ENCODE data around the gene VGF. TPM values are rescaled to one million over a fixed set of nuclear protein-coding genes. Genes with fewer than 3 reads are reported as not detected.

The VGF gene
- total RNA-seq, 2 experiments from 2014 or later = 1.5 TPM; not detected in 1

DNA sequence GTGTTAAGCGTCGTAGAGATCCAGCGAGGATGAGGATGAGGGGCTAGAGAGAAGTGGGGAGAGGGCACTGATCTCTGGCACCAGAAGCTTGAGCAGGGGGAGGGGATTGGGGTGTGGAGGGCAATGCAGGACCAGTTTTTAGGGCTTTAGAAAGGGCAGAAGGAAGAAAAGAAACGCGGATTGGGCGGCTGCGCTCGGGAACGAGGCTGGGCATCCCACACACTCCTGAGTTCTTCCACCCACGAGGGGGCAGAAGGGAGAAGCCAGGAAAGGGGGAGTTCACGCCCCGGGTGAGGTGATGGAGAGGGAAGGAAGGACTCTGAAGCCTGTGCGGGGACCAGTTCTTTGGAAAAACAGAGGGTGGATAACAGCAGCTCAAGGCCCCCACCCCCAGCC, 6.1 kb upstream of the VGF start:
- no peaks in the 10 kb centered on the region for H3K9me2 ChIP-seq (ENCODE audit: insufficient read depth, low read length)
- H3K9me3 ChIP-seq (ENCODE audit: low read length) = no peaks in the 10 kb centered on the region
- no peak for TF ChIP-seq EZH2phosphoT487 (IDR thresholded peaks at IDR 0.05; ENCODE audit: borderline replicate concordance, low read depth, low read length)
- TF ChIP-seq, protein P1, sequence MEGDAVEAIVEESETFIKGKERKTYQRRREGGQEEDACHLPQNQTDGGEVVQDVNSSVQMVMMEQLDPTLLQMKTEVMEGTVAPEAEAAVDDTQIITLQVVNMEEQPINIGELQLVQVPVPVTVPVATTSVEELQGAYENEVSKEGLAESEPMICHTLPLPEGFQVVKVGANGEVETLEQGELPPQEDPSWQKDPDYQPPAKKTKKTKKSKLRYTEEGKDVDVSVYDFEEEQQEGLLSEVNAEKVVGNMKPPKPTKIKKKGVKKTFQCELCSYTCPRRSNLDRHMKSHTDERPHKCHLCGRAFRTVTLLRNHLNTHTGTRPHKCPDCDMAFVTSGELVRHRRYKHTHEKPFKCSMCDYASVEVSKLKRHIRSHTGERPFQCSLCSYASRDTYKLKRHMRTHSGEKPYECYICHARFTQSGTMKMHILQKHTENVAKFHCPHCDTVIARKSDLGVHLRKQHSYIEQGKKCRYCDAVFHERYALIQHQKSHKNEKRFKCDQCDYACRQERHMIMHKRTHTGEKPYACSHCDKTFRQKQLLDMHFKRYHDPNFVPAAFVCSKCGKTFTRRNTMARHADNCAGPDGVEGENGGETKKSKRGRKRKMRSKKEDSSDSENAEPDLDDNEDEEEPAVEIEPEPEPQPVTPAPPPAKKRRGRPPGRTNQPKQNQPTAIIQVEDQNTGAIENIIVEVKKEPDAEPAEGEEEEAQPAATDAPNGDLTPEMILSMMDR (conservative IDR thresholded peaks at IDR 0.05; ENCODE audit: low read length) = no peak
- no peak for DNase-seq (ENCODE audit: low spot score)
- H2AFZ ChIP-seq (ENCODE audit: low read length) = no peak overlapping the region
- no peaks in the 10 kb centered on the region for H3K79me2 ChIP-seq (ENCODE audit: insufficient read depth, low read depth, low read length)
- no peak overlapping the region for H3K4me2 ChIP-seq (ENCODE audit: low read length)
- H3K4me3 ChIP-seq (ENCODE audit: low read depth, low read length, poor library complexity, severe bottlenecking) = no peak overlapping the region
- CTCF ChIA-PET (ENCODE audit: unreplicated experiment) = no interaction called here
- POLR2A ChIA-PET = no interaction called here
- H3K4me1 ChIP-seq (ENCODE audit: insufficient read depth, low read length, poor library complexity, severe bottlenecking) = peaks cover 26% of the 10 kb centered on the region
- BruUV-seq (replicated peaks) = no TSS peak
- no peak overlapping the region for H3K27ac ChIP-seq (ENCODE audit: low read depth, low read length, poor library complexity, severe bottlenecking)
- H4K20me1 ChIP-seq (ENCODE audit: insufficient read depth, low read length) = no peaks in the 10 kb centered on the region
- no peaks in the 10 kb centered on the region for H3K36me3 ChIP-seq (ENCODE audit: insufficient read depth, low read length)
- intact Hi-C loops (cut with micrococcal nuclease; ENCODE audit: unreplicated experiment) = no loop called here

DNA sequence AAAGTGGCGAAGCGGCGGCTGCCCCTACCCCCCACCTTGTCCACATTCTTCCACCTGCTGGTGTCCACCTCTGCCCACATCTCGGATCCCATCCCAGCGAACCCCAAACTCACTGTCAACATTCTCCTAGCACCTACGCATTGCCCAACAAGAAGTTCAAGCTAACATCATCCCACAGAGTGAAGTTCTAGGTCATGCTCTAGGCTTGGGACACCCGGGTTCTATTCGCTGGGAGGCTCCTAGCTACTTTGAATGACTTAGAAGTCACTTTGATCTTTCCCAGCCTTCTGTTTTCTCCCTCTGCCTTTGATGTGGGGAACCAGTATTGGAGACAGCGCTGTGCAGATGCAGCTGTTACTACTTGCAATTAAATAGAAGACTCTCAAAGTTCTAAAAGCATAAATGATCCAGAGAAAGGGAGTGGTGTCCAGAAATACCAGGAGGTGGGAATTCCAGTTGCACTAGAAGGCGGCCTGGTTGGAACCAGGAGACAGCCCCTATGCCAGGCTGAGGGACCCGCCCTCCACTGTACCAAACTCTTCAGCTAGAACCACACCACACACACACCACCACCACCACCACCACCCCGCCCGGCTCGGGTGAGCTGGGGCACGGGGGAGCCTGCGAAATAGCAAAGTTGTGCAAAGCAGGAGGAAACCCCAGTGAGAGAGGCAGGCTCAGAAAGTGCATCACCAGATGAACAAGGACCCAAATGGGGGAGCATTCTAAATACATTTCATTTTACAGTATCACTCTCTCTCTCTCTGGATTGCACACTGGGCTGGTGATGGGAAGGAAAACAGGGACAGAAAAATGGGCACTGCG, 5.5 kb upstream of the VGF start:
- DNase-seq (ENCODE audit: low spot score) = no peak
- CTCF ChIA-PET (ENCODE audit: unreplicated experiment) = no interaction called here
- H3K79me2 ChIP-seq (ENCODE audit: insufficient read depth, low read depth, low read length) = no peaks in the 10 kb centered on the region
- no peaks in the 10 kb centered on the region for H4K20me1 ChIP-seq (ENCODE audit: insufficient read depth, low read length)
- H3K9me2 ChIP-seq (ENCODE audit: insufficient read depth, low read length) = no peaks in the 10 kb centered on the region
- no peak overlapping the region for H3K4me3 ChIP-seq (ENCODE audit: low read depth, low read length, poor library complexity, severe bottlenecking)
- H3K9me3 ChIP-seq (ENCODE audit: low read length) = no peaks in the 10 kb centered on the region
- no peak for TF ChIP-seq EZH2phosphoT487 (IDR thresholded peaks at IDR 0.05; ENCODE audit: borderline replicate concordance, low read depth, low read length)
- TF ChIP-seq, protein P1 (conservative IDR thresholded peaks at IDR 0.05; ENCODE audit: low read length) = no peak
- POLR2A ChIA-PET = interaction anchor here (0.5 to 0.6 kb wide), 2 partner anchors 12 to 338 kb away, joined by 4 to 6 read pairs; no protein-coding TSS in a partner anchor
- intact Hi-C loops (cut with micrococcal nuclease; ENCODE audit: unreplicated experiment) = no loop called here
- BruUV-seq (replicated peaks) = no TSS peak
- no peak overlapping the region for H3K4me2 ChIP-seq (ENCODE audit: low read length)
- peaks cover 26% of the 10 kb centered on the region for H3K4me1 ChIP-seq (ENCODE audit: insufficient read depth, low read length, poor library complexity, severe bottlenecking)
- H3K36me3 ChIP-seq (ENCODE audit: insufficient read depth, low read length) = no peaks in the 10 kb centered on the region
- H2AFZ ChIP-seq (ENCODE audit: low read length) = no peak overlapping the region
- no peak overlapping the region for H3K27ac ChIP-seq (ENCODE audit: low read depth, low read length, poor library complexity, severe bottlenecking)

All from OCI-LY7 (cell line).